Activated naive CD8-positive, alpha-beta T cell (primary cell): ENCODE results near the gene KDM8.
"Not testable (repeated sequence)": the region's sequence is repeated elsewhere in the genome, so short reads cannot be mapped to it uniquely, and the experiment has no call there.

Source experiments
- H3K27ac Mint-ChIP-seq: one replicate; pipeline ENCODE4 v1.8.0; 2021; ENCODE audit warnings: mixed read lengths
- H3K27me3 Mint-ChIP-seq: one replicate; pipeline ENCODE4 v1.8.0; 2021; ENCODE audit warnings: mixed read lengths
- H3K36me3 Mint-ChIP-seq: one replicate; pipeline ENCODE4 v1.8.0; 2021; ENCODE audit warnings: mixed read lengths
- H3K4me1 Mint-ChIP-seq: one replicate; pipeline ENCODE4 v1.8.0; 2021; ENCODE audit warnings: low read depth, mixed read lengths
- H3K4me3 Mint-ChIP-seq: one replicate; pipeline ENCODE4 v1.8.0; 2021; ENCODE audit warnings: mild to moderate bottlenecking, mixed read lengths
- H3K9me3 Mint-ChIP-seq: one replicate; pipeline ENCODE4 v1.8.0; 2021; ENCODE audit warnings: low read depth, mixed read lengths

The KDM8 gene

DNA sequence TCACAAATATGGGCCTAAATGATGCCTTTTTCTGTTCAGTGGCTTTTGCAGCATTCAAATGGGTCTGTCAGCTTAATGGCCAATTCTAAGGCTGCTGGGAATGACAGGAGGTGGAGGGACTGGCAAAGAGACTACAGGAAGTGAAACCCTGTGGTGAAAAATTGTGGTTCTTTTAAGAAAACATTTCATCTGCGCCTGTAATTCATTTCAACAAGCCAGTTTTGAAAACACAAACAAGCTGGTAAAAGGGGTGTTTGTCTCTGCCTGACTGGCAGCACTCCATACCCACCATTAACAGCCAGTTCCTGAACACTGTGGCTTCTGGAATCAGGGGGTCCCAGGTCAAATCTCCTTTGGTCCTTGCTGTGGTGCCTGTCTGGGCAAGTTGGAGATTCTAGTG, 3.6 kb upstream of the KDM8 start:
- H3K4me3 Mint-ChIP-seq = peak overlapping the region; percentile 53
- H3K36me3 Mint-ChIP-seq = peaks cover 2% of the 10 kb centered on the region

DNA sequence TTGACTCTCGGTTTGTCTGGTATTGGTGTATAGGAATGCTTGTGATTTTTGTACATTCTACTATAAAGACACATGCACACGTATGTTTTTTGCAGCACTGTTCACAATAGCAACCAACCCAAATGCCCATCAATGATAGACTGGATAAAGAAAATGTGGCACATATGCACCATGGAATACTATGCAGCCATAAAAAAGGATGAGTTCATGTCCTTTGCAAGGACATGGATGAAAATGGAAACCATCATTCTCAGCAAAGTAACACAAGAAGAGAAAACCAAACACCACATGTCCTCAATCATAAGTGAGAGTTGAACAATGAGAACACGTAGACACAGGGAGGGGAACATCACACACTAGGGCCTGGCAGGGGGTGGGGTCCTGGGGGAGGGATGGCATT, 2.4 kb upstream of the KDM8 start:
- peaks cover 77% of the 10 kb centered on the region for H3K4me1 Mint-ChIP-seq
- H3K27ac Mint-ChIP-seq = peak overlapping the region; percentile 93
- not testable (repeated sequence) for H3K27me3 Mint-ChIP-seq, H3K9me3 Mint-ChIP-seq, H3K36me3 Mint-ChIP-seq
- peak overlapping the region; percentile 47 for H3K4me3 Mint-ChIP-seq

More for the DNA sequence above, 3.6 kb upstream of the KDM8 start:
- Mint-ChIP-seq H3K27me3 (no peaks in the 10 kb centered on the region), H3K9me3 (no peaks in the 10 kb centered on the region), H3K27ac (peak overlapping the region; percentile 93), H3K4me1 (peaks cover 84% of the 10 kb centered on the region)

DNA sequence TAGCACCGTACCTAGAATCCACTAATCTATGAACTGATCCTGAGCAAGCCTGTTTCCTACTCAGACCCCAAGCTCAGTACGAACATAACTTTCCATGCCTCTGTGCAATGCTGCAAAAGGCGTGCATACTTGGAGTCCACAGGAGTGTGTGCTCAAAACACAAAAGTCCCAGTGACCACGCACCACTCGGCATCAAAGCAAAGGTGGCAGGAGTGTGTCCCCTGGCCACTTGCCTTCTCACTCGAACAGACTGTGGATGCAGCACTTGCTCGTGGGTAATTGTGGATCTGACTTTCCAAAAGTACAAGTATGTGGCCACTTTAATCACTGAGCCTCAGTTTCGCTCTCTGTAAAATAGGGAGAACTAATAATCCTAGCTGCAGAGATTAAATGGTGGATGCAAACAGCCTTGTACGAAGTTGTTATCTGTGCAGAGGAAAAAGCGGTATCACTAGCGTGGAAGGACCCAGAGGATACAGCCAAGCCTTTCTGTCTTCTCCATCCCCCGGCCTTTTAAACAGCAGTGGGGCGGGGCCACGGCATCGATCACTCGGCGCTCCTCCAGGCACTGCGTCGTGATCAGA, 311 bp upstream of the KDM8 start:
- no peaks in the 10 kb centered on the region for H3K9me3 Mint-ChIP-seq
- peaks cover 58% of the 10 kb centered on the region for H3K4me1 Mint-ChIP-seq
- no peaks in the 10 kb centered on the region for H3K27me3 Mint-ChIP-seq
- H3K4me3 Mint-ChIP-seq = peak overlapping the region; percentile 100
- H3K27ac Mint-ChIP-seq = peak overlapping the region; percentile 100
- H3K36me3 Mint-ChIP-seq = peaks cover 2% of the 10 kb centered on the region

DNA sequence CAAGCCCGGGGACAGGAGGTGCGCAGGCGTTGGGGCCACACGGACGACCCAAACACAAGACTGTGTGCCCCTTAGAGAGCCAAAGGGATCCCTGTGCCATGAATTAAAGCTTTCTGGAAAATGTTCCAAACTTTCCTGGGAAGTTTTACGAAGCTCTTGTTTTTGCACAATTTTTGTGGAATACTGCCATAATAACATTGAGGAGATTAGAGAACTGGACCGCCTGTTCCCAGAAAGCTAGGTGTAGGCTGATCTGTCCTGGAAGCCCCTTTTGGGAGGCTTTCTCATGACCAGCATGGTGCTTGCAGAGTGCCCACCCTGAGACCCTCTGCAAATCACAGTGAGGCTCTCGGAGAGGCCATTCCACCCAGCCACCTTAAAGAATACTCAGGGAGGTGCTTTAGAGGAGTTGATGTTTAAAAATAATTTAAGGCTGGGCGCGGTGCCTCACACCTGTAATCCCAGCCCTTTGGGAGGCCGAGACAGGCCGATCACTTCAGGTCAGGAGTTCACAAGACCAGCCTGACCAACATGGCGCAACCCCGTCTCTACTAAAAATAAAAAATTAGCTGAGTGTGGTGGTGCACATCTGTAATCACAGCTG, 1.1 kb downstream of the KDM8 start:
- H3K27ac Mint-ChIP-seq = peak overlapping the region; percentile 100
- peaks cover 2% of the 10 kb centered on the region for H3K36me3 Mint-ChIP-seq
- no peaks in the 10 kb centered on the region for H3K9me3 Mint-ChIP-seq
- H3K27me3 Mint-ChIP-seq = no peaks in the 10 kb centered on the region
- peak overlapping the region; percentile 100 for H3K4me3 Mint-ChIP-seq
- peaks cover 45% of the 10 kb centered on the region for H3K4me1 Mint-ChIP-seq

DNA sequence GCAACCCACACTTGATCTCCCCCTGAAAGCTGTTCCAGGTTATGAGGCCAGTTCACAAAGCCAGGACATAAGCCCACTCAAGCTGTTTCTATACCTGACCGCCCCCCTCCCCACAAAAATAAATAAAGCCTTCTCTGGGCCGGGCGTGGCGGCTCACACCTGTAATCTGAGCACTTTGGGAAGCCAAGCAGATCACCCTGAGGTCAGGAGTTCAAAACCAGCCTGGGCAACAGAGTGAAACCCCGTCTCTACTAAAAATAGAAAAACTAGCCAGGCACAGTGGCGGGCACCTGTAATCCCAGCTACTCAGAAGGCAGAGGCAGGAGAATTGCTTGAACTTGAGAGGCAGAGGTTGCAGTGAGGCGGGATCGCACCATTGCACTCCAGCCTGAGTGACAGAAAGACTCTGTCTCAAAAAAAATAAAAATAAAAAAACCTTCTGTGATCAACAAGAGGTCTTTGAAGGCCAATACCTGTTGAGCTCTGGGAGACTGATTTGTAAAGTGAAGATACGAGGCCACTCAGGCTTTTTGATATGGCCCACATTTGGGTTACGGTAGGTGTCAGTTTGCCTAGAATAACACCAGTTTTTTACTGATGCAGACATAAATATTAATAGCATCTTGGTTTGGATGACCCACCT, 2.2 kb downstream of the KDM8 start:
- no peaks in the 10 kb centered on the region for H3K9me3 Mint-ChIP-seq
- peaks cover 34% of the 10 kb centered on the region for H3K4me1 Mint-ChIP-seq
- H3K27me3 Mint-ChIP-seq = no peaks in the 10 kb centered on the region
- H3K4me3 Mint-ChIP-seq = no peak overlapping the region
- H3K36me3 Mint-ChIP-seq = peaks cover 2% of the 10 kb centered on the region
- H3K27ac Mint-ChIP-seq = no peak overlapping the region

DNA sequence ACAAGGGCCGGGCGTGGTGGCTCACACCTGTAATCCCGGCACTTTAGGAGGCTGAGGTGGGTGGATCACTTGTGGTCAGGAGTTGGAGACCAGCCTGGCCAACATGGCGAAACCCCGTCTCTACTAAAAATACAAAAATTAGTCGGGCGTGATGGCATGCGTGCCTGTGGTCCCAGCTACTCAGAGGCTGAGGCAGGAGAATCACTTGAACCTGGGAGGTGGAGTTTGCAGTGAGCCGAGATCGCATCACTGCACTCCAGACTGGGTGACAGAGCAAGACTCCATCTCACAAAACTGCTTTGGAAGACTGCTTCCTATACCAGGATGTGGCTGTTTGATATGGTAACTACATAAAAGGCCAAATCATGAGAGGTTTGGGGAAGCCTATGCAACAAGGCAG, 3.8 kb downstream of the KDM8 start:
- not testable (repeated sequence) for H3K36me3 Mint-ChIP-seq, H3K9me3 Mint-ChIP-seq, H3K27ac Mint-ChIP-seq, H3K4me3 Mint-ChIP-seq, H3K27me3 Mint-ChIP-seq
- H3K4me1 Mint-ChIP-seq = peaks cover 30% of the 10 kb centered on the region

DNA sequence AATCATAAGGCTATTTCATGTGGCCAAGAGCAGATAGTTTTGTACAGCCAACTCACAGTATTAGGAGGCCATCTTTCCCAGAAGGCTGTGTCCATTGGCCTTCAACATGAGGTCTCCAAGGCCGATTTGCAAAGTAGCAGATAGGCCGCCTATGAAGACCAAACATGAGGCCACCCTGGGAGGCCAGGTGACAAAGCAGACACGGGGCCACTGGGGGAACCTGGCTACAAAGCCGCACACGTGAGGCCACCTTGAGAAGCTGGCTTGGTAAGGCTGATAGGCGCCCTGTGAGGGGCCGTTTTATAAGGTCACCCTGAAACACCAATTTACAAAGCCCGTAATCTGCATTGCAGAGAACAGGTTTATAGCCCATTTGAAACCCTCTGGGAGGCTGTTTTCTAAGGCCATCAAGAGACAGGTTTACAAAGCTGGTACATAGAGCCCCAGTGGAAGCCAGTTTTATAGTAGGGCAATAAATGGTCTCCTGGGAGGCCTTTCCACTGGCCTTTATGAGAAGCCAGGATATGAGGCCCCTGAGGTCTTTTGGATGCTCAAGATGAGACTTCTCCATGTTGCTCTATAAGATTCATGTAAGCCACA, 4.9 kb downstream of the KDM8 start:
- Mint-ChIP-seq H3K4me1 (peaks cover 26% of the 10 kb centered on the region), H3K27ac (no peak overlapping the region), H3K27me3 (no peaks in the 10 kb centered on the region), H3K36me3 (peaks cover 2% of the 10 kb centered on the region), H3K4me3 (no peak overlapping the region), H3K9me3 (no peaks in the 10 kb centered on the region)

DNA sequence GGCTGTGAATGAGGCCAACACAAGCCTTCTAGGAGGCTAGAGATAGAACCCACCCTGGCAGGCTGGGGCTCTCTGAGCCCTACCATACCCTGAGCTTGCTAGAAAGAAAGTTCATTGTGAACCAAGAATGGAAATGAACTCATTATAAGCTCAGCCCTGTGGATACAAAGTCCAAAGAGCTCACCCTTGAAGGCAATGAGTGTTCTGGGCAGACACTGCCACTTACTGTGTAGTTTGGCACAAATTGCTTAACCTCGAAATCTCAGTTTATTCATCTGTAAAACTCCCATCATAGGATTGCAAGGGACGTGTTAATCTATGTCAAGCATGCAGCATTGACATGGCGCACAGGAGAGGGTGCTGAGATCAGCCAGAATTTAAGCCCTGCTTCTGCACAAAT, 5.5 kb downstream of the KDM8 start:
- Mint-ChIP-seq H3K4me3 (no peak overlapping the region), H3K27me3 (no peaks in the 10 kb centered on the region), H3K9me3 (no peaks in the 10 kb centered on the region), H3K4me1 (peaks cover 27% of the 10 kb centered on the region), H3K36me3 (peaks cover 1% of the 10 kb centered on the region), H3K27ac (no peak overlapping the region)

DNA sequence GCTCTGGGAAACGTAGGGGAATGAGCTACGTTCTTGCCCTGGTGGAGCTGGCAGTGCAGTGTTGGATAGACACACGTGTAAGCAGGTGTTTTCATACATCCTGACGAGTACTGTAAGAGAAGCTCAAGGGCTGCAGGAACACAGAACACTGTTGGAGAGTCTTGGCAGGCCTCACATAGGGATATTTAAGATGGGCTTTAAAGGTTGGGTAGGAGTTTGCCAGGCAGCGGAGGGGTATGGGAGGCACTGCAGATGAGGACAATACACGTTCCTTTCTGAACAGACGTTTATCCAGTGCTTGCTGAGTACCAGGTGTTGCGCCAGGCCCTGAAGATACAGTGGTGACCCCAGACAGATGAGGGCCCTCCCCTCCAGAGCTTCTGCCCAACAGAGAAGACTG, 6.3 kb downstream of the KDM8 start:
- Mint-ChIP-seq H3K36me3 (no peaks in the 10 kb centered on the region), H3K27me3 (no peaks in the 10 kb centered on the region), H3K4me1 (peaks cover 24% of the 10 kb centered on the region), H3K4me3 (no peak overlapping the region), H3K9me3 (no peaks in the 10 kb centered on the region), H3K27ac (no peak overlapping the region)

DNA sequence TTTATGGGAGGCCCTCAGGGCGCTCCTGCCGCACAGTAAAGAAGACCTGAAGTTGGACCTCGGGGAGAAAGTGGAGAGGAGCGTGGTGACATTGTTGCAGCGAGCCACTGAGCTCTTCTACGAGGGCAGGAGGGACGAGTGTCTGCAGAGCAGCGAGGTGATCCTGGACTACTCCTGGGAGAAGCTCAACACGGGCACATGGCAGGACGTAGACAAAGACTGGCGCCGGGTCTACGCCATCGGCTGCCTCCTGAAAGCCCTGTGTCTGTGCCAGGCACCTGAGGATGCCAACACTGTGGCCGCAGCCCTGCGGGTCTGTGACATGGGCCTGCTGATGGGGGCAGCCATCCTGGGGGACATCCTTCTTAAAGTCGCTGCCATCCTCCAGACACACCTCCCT, 6.8 kb downstream of the KDM8 start:
- Mint-ChIP-seq H3K36me3 (peaks cover 4% of the 10 kb centered on the region), H3K27me3 (no peaks in the 10 kb centered on the region), H3K9me3 (no peaks in the 10 kb centered on the region), H3K27ac (no peak overlapping the region), H3K4me3 (no peak overlapping the region), H3K4me1 (peaks cover 22% of the 10 kb centered on the region)

DNA sequence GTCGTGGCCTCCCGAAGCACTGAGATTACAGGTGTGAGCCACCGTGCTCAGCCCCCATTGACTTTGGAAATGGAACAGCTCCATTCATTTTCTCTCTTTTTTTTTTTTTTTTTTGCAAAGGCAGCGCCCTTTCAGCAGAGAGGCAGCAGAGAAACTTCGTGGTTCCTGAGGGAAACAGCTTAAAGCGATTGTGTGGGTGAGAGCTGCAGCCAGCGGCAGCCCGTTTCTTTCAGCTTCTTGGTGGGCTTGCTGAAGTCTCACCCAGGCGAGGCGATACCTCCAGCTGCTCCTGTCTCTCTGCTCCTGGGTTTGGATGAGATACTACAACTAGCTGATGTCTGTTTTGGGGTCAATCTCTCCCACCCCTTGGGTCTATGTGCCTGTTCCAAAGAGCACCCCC, 7.7 kb downstream of the KDM8 start:
- no peak overlapping the region for H3K27ac Mint-ChIP-seq
- no peaks in the 10 kb centered on the region for H3K9me3 Mint-ChIP-seq
- no peaks in the 10 kb centered on the region for H3K27me3 Mint-ChIP-seq
- H3K4me3 Mint-ChIP-seq = no peak overlapping the region
- peaks cover 19% of the 10 kb centered on the region for H3K4me1 Mint-ChIP-seq
- peaks cover 6% of the 10 kb centered on the region for H3K36me3 Mint-ChIP-seq

DNA sequence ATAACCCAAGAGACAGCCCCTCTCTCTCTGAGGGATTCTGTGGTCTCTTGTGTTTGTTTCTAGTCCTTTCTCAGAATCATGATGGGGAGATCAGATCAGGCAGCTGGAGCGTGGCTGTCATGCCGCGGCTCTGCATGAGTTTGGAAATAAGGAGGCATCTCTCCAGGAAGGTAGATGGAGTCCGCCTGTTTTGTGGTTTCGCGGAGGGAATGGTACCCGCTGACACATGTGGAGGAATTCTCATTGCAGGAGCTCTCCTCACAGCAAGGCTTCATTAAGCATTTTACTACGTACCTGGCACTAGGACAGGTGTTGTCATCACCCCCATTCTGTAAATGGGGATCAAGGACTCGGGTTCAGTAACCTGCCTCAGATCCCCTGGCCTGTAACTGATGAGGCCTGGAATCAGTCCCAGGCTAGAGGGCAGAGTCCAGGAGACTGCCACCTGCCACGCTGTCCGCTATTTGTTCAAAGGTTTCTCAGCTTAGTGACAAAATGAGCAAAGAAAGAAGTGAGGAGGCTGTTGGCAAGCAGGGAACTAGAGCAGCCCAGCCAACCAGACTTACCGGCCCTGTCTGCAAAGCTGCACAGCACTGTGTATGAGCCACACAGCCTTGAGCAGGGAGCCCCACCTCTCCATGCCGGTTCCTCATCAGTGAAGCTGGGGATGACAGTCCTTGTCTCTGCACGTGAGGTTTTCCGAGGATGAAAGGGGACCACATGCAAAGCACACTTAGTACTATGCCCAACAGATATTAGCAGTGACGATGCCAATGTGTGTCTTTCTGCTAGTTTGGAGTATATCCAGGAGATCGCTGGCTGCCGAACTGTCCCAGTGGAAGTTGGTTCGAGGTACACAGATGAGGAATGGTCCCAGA, 11.0 kb downstream of the KDM8 start:
- no peak overlapping the region for H3K27ac Mint-ChIP-seq
- no peaks in the 10 kb centered on the region for H3K27me3 Mint-ChIP-seq
- H3K36me3 Mint-ChIP-seq = peaks cover 6% of the 10 kb centered on the region

DNA sequence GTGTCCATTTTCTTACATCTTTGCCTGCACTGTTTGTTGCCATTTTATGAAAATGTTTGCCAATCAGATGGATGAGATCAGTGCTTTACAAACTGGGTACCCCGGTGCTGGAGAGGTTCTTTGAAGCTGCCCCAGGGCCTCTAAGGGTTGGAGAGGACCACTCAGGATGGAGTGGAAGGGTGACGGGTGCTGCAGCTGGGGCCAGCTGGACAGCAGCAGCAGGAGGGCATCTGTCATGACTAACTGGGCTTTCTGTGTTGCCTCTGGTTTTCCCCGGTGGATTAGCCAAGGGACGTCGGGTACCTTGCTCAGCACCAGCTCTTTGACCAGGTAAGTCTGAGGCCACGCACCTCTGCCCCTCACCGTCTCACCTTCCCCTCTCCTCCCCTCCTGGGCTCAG, 12.3 kb downstream of the KDM8 start:
- Mint-ChIP-seq H3K9me3 (no peaks in the 10 kb centered on the region), H3K27ac (no peak overlapping the region), H3K36me3 (peaks cover 6% of the 10 kb centered on the region), H3K27me3 (no peaks in the 10 kb centered on the region), H3K4me3 (no peak overlapping the region), H3K4me1 (peaks cover 19% of the 10 kb centered on the region)

More for the DNA sequence above, 11.0 kb downstream of the KDM8 start:
- H3K4me3 Mint-ChIP-seq = no peak overlapping the region
- no peaks in the 10 kb centered on the region for H3K9me3 Mint-ChIP-seq
- peaks cover 19% of the 10 kb centered on the region for H3K4me1 Mint-ChIP-seq

DNA sequence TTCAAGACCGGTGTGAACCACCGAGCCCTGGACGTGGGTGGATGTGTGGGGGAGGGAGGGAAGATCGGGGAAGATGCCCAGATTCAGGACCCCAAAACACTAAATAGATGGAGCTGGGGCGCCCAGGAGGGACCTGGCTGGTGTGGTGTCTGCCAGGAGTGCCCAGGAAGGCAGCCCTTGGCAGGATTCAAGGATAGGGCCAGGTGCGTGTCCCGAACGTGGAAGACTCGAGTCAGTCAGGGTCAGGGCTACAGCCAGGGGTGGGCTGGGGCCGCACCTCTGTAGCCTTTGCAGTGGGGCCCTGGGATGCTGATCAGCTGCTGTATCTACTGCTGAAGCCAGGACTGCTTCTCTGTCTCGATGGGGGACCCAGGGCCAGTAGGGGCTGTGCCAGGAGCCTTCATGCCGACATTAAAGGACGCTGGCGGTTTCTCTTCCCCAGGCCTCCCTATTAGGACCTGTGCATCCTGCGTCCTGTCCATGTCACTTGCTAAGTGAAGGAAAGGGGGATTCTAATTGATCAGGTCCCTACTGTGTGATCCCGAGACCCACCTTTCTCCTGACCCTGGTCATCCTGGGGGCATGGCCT, 13.1 kb downstream of the KDM8 start:
- Mint-ChIP-seq H3K27ac (no peak overlapping the region), H3K9me3 (no peaks in the 10 kb centered on the region), H3K4me3 (no peak overlapping the region), H3K4me1 (peaks cover 14% of the 10 kb centered on the region), H3K36me3 (peaks cover 6% of the 10 kb centered on the region), H3K27me3 (no peaks in the 10 kb centered on the region)
